Measurements from ENCODE around the gene PRKAG3.

The PRKAG3 gene

DNA sequence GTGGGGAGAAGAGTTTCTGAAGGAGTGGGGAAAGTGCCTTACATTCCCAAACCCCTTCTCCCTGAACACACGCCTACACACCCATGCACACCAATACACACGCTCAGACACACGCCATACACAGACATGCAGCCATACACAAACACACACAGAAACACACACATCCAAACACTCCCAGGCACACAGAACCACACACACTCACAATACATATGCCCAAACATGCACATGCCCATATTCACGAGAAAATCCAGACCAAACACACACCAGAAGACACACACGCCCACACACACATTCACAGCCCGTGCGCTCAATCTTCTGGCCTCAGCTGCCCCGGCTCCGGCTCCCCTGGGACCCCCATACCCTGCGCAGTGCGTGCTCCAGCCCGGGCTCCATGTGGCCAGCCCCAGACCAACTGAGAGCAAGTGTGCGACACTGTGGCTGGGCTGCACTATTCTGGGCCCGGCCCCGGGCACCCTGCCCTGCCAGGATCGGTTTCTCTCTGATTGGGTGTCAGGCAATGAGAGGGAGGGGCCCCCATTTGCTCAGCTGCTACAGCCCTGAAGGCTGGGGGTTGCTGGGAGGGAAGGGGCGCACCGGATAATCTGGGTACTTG lies at the start of gene PRKAG3:
TSS of gene PRKAG3 (minus strand) at position 426 of the 613 bp plus-strand sequence.
- DNase-seq: no peak

DNA sequence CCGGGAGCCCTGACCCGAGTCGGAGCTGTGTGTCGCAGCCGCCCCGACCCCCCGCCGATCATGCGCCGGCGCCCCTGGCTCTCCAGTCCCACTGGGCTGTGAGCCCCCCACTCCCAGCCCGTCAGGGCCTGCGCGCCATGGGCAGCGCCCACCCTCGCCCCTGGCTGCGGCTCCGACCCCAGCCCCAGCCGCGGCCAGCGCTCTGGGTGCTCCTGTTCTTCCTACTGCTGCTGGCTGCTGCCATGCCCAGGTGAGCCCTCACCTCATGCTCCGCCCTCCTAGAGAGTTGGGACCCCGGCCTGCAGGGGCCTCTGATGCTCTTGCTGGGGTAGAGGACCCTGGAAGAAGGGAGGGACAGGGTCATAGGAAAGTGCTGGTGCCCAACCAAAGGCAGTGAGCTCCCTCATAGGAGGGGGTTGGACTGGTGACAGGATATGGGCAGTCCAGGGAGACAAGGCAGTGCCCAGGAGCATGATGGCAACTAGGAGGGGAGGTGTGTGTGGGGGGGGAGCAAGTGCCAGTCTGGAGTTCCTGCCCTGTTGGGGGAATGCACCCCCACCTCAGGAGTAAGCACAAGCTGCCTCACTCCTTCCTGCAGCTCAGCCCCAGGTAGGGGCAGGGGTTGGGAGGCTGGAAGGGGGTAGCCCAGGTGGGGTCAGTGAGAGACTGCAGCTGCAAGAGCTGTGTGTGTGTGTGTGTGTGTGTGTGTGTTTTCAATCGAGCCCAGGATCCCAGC lies 49.4 kb upstream of the PRKAG3 start:
- no peak for DNase-seq

DNA sequence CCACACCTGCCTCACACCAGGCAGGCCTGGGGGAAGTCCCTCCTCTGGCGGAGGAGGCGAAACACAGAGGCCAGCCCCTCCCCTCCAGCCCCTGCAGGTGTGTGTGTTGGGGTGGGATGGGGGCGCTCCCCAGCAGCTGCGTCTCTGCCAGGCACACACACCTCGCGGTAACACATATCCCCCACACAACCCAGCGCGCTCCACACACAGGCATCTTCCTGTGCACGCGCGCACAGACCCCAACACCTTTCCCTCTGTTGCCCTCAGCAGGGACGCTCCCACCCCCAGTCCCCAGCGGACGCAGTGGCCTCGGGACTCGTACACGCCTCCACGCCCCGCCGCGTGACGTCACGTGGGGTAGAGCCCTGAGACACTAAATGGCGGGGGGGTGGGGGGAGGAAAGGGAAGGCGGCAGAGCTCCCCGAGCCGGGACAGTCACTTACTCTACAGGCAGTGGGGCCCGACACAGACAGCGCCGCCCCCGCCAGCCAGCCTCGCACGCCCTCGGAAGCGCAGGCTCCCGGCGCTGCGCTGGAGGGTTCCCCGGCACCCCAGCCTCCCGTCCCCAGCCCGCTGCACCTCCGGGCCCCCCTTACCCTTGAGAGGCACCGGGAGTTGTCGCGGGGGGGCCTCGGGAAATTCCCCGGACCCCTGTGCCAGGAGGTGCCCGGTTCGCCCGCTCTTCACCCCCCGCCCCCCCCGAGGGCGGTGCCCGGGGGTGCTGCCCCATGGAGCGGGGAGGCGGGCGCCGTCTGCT lies 48.7 kb upstream of the PRKAG3 start, which contains the start of gene WNT10A:
TSS of gene WNT10A (plus strand) at position 751 of the 757 bp plus-strand sequence. CDS start 144 bp downstream, outside the sequence.
- no peak for DNase-seq

DNA sequence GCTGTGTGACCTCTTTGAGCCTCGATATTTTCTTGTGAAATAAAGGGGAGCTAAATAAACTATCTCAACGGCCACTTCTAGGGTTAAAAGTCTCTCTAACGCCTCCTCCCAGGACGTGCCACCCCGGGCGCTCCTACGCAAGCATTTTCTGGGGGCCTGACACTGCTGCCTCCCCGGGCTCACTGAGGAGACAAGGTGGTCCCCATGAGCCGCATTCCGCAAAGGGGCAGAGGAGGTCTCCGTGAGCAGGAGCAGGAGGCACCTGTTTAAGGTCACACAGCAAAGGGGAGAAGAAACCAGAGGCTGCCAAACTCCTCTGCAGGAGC lies 48.1 kb upstream of the PRKAG3 start:
- DNase-seq: no peak

DNA sequence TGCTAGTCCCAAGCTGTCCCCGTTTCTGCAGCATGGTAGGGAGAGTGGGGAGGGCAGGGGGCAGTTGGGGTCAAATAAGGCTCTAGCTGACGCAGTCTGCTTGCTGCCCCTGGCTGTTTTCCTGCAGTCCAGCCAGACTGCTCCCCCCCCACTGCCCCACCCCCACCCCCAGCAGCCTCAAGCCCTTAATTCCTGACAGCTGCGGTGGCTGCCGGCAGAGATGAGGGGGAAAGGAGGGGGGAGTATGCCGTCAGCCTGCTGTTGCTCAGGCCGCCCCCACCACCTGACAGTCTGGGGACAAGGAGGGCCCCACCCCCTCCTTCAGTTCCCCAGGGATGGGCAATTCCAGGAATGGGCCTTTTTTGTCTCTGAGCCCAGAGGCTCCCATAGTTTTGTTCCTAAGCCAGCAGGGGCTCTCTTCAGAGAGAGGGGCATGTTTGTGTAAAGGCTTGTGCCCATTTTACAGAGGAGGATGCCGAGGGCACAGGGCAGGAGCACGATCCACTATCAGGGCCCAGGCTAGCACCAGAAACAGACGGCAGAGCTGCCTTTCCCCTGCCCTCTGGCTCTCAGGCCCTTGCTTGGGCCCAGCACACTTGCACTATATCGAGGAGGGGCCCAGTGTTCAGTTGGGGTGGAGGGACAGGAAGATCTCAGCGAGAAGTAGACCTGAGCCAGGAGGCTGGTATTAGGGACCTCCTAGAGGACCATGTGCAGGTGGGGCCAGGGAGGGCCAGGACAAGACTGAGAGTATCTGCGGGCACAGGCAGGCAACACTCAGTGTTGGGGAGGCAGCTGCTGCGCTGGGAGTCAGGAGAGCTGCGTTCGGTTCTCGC lies 47.5 kb upstream of the PRKAG3 start:
- DNase-seq: no peak

DNA sequence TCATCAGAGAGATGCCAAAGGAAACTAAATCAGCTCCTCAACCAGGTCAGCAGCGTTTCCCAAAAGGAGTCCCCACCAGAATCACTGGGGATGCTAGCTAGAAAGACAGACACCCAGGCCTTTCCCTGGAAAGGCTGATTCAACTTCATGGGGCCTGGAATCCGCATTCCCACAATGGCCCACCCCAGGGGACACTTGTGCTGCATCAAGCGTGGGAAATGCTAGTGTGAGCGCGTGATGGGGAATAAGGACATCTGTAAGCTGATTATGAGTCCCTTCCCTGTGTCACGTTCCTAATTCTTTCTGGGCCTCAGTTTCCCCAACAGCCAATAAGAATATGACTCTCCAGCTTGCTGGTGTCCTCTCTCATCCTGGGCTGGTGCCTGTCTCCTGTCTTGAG lies 46.9 kb upstream of the PRKAG3 start:
- DNase-seq: no peak

DNA sequence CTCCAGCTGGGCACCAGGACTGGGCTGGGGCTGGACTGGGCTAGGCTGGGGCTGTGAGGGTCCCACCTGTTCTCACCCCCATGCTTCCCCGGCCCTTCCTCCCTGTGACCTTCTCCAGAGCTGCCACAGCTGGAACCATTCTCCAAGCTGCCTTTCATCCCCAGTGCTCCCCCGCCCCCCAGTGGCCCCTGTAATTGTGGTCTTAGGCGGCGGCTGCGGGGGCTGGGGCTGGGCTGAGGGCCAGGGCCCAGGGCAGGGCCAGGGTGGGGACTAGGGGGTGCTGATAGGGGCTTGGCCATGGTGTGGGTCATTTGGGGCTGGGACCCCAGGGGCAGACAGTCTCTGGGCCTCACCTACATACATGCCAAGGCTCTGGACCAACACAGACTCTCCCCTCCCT lies 46.3 kb upstream of the PRKAG3 start:
- no peak for DNase-seq

DNA sequence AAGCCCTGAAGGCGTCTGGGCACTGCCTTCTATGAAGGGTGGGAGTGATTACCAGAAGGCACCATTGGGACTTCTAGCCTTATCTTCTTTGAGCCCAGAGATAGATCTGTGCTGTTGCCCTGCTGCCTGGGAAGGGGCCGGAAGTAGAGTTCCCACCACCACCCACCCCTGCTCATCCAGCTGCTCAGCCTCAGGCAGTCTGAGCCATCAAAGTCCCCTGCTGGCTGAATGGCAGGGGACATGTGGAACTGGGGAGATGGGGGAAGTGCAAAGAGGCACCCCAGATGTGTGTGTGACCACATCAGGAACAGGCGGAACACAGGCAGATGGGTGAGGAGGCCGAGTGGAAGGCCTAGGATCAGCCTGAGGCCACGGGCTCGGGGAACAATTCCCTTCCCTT lies 45.7 kb upstream of the PRKAG3 start:
- no peak for DNase-seq

DNA sequence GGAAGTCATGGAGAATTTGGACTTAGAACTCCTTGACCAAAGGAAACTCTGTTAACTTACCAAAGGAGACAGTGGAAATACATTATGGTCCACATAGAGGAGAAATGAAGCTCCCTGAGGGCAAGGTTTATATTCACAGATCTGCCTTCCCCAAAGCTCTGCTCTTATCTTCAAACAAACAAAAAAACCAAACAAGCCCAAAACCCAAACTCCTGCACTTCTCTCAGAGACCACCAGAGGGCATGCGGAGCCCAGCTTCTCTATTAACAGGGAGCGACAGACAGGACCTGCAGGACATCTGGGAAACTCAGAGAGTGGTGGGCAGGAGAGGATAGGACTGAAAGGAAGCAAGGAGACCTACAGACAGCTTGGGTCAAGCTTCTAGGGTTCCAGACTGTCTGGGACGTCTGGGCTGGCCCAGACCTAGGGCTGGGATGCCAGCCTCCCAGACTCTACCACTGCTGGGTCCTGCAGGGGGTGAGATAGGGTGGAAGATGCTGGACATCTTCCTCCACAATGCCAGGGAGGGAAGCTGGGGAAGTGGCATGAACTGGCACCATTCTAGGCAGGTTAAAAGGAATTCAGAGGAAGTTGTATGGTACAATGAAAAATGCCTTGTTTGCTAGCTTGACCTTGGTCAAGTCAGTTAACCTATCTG lies 45.1 kb upstream of the PRKAG3 start:
- peak; percentile 13 for DNase-seq

DNA sequence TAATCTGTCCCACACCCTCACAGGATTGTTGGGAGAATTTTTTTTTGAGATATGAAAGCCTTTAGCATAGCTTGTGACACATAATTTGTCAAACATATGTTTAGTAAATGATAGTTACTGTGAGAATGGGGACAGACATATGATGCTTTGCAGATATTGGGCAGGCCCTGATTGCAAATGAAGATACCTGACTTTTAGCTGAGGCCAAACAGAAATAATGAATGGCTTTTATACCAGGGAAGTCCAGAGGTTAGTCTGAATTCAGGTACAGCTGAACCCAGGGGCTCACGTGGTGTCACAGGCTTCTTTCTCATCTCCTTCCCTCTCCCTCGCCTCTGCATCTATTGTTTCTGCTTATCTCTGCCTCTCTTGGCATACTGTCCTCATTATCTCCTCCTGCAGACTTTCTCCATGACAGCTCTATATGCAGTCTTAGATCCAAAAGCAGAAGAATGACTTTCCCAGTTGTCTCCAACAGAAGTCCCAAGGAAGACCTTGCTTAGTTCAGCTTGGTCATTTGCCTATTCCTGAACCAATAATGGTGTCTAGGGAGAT lies 44.2 kb upstream of the PRKAG3 start:
- no peak for DNase-seq

DNA sequence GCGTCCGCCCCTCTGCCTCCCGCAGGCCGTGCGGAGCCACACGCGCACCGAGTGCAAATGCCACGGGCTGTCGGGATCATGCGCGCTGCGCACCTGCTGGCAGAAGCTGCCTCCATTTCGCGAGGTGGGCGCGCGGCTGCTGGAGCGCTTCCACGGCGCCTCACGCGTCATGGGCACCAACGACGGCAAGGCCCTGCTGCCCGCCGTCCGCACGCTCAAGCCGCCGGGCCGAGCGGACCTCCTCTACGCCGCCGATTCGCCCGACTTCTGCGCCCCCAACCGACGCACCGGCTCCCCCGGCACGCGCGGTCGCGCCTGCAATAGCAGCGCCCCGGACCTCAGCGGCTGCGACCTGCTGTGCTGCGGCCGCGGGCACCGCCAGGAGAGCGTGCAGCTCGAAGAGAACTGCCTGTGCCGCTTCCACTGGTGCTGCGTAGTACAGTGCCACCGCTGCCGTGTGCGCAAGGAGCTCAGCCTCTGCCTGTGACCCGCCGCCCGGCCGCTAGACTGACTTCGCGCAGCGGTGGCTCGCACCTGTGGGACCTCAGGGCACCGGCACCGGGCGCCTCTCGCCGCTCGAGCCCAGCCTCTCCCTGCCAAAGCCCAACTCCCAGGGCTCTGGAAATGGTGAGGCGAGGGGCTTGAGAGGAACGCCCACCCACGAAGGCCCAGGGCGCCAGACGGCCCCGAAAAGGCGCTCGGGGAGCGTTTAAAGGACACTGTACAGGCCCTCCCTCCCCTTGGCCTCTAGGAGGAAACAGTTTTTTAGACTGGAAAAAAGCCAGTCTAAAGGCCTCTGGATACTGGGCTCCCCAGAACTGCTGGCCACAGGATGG lies 42.0 kb upstream of the PRKAG3 start:
- DNase-seq: no peak

DNA sequence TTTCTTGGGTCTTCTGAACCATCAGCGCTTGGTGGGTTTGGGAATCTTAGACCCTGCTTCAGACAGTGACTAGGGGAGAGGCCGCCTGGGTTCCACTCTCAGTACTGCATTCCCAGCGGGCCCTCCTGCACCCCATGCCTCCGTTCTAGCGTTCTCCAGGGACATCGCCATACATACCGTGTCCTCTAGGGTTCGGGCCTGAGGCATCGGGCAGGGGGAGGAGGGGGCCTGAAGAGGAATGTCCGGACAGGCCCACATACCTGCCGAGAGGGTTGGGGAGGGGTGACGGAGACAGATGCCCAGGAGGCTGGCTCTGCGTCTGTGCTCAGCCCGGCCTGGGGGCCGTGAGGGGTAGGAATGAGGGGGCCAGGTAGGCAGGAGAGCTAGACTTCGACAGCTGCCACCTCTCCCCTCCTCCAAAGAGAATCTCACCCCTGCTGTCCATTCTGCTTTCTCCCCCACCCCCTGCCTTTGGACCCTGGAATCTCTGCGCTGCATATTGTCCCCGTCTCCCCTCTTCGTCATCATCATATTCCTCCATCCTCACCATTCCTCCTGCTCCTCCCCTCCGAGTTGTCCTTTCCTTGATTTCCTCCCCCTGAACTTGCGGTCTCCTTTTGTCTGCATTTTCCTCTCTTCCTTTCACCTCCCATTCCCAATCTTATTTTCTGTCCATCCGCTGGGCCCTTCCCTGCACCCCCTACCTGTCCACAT lies 41.2 kb upstream of the PRKAG3 start:
- no peak for DNase-seq

DNA sequence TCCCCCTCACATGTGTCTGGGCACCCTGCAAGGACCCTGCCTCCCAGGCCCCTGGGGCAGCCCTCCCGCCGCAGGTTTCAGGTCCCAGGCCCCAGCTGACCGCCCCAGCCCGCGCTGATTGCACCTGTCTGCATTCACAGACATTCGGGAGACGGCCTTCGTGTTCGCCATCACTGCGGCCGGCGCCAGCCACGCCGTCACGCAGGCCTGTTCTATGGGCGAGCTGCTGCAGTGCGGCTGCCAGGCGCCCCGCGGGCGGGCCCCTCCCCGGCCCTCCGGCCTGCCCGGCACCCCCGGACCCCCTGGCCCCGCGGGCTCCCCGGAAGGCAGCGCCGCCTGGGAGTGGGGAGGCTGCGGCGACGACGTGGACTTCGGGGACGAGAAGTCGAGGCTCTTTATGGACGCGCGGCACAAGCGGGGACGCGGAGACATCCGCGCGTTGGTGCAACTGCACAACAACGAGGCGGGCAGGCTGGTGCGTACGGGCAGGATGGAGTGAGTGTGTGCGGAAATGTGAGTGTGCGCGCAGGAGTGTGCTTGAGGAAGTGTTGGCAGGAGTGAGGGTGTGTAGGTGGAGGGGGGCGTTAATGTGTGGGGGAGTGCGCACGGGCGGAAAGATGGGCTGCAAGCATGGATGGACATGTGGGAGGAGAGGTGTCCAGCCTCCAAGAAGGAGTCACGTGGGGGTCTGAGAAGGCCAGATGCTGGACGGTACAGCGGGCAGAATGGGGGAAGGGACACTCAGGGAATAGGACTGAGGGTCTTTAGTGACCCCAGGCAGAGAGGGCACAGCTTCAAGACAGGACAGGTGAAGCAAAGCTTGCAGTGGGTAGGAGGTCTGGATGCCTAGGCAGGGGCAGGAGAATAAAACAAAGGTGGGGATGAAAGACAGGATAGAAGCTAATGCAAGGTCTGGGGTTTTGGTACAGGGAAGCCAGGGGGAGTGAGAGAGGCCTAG lies 40.0 kb upstream of the PRKAG3 start:
- DNase-seq: no peak

DNA sequence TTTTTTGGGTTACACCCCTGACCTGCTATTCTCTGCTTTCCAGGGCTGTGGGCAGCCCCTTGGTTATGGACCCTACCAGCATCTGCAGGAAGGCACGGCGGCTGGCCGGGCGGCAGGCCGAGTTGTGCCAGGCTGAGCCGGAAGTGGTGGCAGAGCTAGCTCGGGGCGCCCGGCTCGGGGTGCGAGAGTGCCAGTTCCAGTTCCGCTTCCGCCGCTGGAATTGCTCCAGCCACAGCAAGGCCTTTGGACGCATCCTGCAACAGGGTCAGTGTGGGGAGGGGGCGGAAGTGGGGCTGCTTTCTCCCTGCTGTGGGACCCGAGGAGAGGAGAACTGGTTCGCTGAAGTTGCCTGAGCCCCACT lies 39.4 kb upstream of the PRKAG3 start:
- no peak for DNase-seq

DNA sequence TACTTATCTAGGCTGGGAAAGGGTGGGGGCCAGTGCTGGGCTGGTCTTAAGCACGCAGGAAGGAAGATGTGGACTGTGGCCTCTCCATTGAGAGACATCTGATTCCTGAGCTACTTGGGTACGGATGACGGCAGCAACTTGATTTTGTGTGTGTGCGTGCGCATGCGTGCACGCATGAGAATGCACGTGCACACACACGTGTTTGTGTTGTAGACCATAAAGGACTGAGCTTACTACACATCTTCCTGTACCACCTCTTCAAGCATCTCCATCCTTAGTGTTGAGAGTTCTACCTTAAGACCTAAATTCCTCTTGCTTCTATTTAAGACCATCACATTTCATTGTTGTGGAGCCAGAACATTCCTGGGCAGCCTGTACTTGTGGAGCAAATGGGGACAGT lies 37.5 kb upstream of the PRKAG3 start:
- no peak for DNase-seq

DNA sequence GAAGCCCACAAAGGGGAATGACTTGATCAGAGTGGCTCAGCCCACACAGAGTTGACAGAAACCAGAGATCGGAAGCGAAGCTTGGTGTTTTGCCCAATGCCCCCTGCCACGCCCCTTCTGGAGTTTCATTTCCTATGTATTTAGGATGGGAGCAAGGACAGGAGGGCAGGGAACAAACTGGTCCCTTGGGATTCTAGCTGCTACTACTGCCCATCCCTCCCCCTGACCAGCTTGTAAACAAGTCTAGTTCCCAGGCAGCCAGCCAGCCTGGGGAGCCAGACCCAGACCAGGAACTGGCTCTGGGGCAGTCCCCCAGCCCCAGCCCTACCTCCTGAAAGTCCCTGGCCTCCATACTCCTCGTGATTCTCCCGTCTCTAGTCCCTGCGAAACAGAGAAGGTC lies 36.3 kb upstream of the PRKAG3 start:
- no peak for DNase-seq

DNA sequence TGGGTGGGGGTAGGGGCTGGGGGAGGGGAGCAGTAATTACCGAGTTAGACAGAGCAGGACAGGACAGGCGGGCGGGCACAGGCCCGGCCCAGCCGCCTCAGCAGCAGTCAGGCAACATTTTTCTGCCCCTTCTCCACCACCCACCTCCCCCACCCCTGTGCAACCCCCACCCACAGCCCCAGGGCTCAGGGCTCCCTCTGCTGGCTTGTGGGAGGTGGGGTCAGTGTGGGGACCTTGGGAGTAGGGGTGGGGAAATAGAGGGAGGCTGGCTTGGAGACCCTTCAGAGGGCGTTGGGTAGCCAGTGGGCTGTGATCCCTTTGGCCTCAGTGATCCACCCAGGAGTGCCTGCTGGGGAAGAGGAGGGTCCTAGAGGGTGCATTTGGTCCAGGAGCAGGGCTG lies 34.4 kb upstream of the PRKAG3 start:
- DNase-seq: no peak

DNA sequence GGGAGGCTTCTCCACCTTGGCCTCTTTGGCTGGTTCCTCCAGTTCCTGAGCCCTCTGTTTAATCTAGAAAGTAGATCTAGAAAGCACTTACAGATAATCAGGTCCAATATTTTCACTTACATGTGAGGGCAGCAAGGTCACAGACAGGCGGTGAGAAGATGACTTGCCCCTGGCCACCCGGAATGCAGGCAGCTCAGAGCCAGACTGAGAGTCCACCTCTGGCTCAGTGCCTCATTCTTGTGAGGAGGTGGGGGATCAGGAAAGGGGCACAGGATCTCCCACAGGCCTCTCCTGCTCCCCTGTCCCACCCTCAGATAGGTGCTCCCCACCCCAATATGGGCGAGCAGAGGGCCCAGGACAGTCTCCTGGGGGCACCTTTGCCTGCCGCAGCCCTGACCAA lies 33.8 kb upstream of the PRKAG3 start:
- DNase-seq: no peak

DNA sequence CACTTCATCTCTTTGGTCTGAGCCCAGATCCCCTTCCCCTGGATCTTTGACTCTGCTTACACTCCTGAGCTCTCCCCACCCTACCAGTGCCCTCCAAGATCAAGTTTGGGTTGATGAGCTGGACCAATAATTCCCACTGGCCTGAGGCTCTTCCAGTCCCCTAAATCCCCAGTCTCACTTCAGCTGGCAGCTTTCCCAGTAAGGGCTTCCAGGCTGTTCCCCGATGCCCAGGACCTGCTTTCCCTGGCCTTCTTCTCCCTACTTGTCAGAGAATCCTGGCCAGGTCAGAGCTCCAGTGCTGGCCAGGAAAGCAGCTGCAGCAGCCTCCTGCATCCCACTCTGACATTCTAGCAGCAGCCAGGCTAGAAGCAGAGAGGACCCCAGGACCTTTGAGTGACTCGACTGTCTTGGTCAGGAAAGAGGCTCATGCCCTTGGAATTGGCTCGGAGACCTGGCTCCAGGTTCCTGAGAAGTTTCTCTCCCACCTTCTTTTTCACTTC lies 31.5 kb upstream of the PRKAG3 start:
- DNase-seq: no peak
